ENCODE results near the gene CD164.

Gene CD164

GRCh38 chr6:109389650-109390274, 7.5 kb upstream of the CD164 start:
- no peak for DNase-seq (ENCODE audit: low read depth)
- no peak for TF ChIP-seq CTCF (conservative IDR thresholded peaks at IDR 0.05; ENCODE audit: low read depth, low read length)
- no peak overlapping the region for H3K4me3 ChIP-seq (ENCODE audit: low read length)

- no peak overlapping the region for H3K4me3 ChIP-seq (ENCODE audit: low read length)
- DNase-seq (ENCODE audit: low read depth): no peak
- no peak for TF ChIP-seq CTCF (conservative IDR thresholded peaks at IDR 0.05; ENCODE audit: low read depth, low read length)
Measured at GRCh38 chr6:109388265-109388664, 6.0 kb upstream of the CD164 start.

- peak overlapping the region; percentile 64 for H3K4me3 ChIP-seq (ENCODE audit: low read length)
- no peak for TF ChIP-seq CTCF (conservative IDR thresholded peaks at IDR 0.05; ENCODE audit: low read depth, low read length)
- no peak for DNase-seq (ENCODE audit: low read depth)
Measured at GRCh38 chr6:109383438-109383940, 1.2 kb upstream of the CD164 start.

- H3K4me3 ChIP-seq (ENCODE audit: low read length): peak overlapping the region; percentile 64
- peak; percentile 57 for TF ChIP-seq CTCF (conservative IDR thresholded peaks at IDR 0.05; ENCODE audit: low read depth, low read length)
- DNase-seq (ENCODE audit: low read depth): peak; percentile 76
Measured at GRCh38 chr6:109382576-109383437, 540 bp upstream of the CD164 start.

- peak overlapping the region; percentile 64 for H3K4me3 ChIP-seq (ENCODE audit: low read length)
- DNase-seq (ENCODE audit: low read depth): no peak
- TF ChIP-seq CTCF (conservative IDR thresholded peaks at IDR 0.05; ENCODE audit: low read depth, low read length): no peak
Measured at GRCh38 chr6:109381061-109381746, 1.1 kb downstream of the CD164 start.

- no peak for TF ChIP-seq CTCF (conservative IDR thresholded peaks at IDR 0.05; ENCODE audit: low read depth, low read length)
- DNase-seq (ENCODE audit: low read depth): no peak
- peak overlapping the region; percentile 64 for H3K4me3 ChIP-seq (ENCODE audit: low read length)
Measured at GRCh38 chr6:109379711-109380110, 2.6 kb downstream of the CD164 start.

Measured in retinal pigment epithelial cell (primary cell).